Measurements from ENCODE around the gene PRR30.

PRR30 gene

GRCh38 chr2:27164960-27165763 lies 26.0 kb upstream of the PRR30 start:
- Mint-ChIP-seq H3K9me3 (no peaks in the 10 kb centered on the region), H3K4me3 (no peak overlapping the region), H3K27me3 (ENCODE audit: low read depth) (peaks cover 5% of the 10 kb centered on the region), H3K27ac (no peak overlapping the region), H3K4me1 (ENCODE audit: low read depth) (peaks cover 1% of the 10 kb centered on the region), H3K36me3 (ENCODE audit: low read depth) (no peaks in the 10 kb centered on the region)

GRCh38 chr2:27162151-27163121 lies 23.2 kb upstream of the PRR30 start:
- no peaks in the 10 kb centered on the region for H3K27me3 Mint-ChIP-seq (ENCODE audit: low read depth)
- H3K4me3 Mint-ChIP-seq, result no peak overlapping the region
- H3K27ac Mint-ChIP-seq, result no peak overlapping the region
- H3K9me3 Mint-ChIP-seq, result no peaks in the 10 kb centered on the region
- H3K4me1 Mint-ChIP-seq (ENCODE audit: low read depth), result no peaks in the 10 kb centered on the region
- no peaks in the 10 kb centered on the region for H3K36me3 Mint-ChIP-seq (ENCODE audit: low read depth)

- Mint-ChIP-seq H3K9me3 (no peaks in the 10 kb centered on the region), H3K4me3 (no peak overlapping the region), H3K27ac (no peak overlapping the region), H3K4me1 (ENCODE audit: low read depth) (no peaks in the 10 kb centered on the region), H3K27me3 (ENCODE audit: low read depth) (no peaks in the 10 kb centered on the region), H3K36me3 (ENCODE audit: low read depth) (no peaks in the 10 kb centered on the region)
These were observed 21.0 kb upstream of the PRR30 start for GRCh38 chr2:27160191-27160590.

GRCh38 chr2:27159271-27159670 lies 20.1 kb upstream of the PRR30 start:
- Mint-ChIP-seq H3K4me1 (ENCODE audit: low read depth) (no peaks in the 10 kb centered on the region), H3K4me3 (no peak overlapping the region), H3K27me3 (ENCODE audit: low read depth) (no peaks in the 10 kb centered on the region), H3K9me3 (no peaks in the 10 kb centered on the region), H3K36me3 (ENCODE audit: low read depth) (no peaks in the 10 kb centered on the region), H3K27ac (no peak overlapping the region)

GRCh38 chr2:27158468-27158867 lies 19.3 kb upstream of the PRR30 start:
- no peak overlapping the region for H3K4me3 Mint-ChIP-seq
- H3K27me3 Mint-ChIP-seq (ENCODE audit: low read depth), result no peaks in the 10 kb centered on the region
- H3K36me3 Mint-ChIP-seq (ENCODE audit: low read depth), result no peaks in the 10 kb centered on the region
- H3K9me3 Mint-ChIP-seq, result no peaks in the 10 kb centered on the region
- H3K27ac Mint-ChIP-seq, result peak overlapping the region; percentile 19
- H3K4me1 Mint-ChIP-seq (ENCODE audit: low read depth), result no peaks in the 10 kb centered on the region

GRCh38 chr2:27155069-27155520 lies 15.9 kb upstream of the PRR30 start:
- Mint-ChIP-seq H3K36me3 (ENCODE audit: low read depth) (no peaks in the 10 kb centered on the region), H3K27ac (no peak overlapping the region), H3K27me3 (ENCODE audit: low read depth) (no peaks in the 10 kb centered on the region), H3K4me1 (ENCODE audit: low read depth) (no peaks in the 10 kb centered on the region), H3K9me3 (no peaks in the 10 kb centered on the region), H3K4me3 (no peak overlapping the region)

- no peaks in the 10 kb centered on the region for H3K36me3 Mint-ChIP-seq (ENCODE audit: low read depth)
- H3K4me3 Mint-ChIP-seq, result no peak overlapping the region
- H3K4me1 Mint-ChIP-seq (ENCODE audit: low read depth), result no peaks in the 10 kb centered on the region
- H3K27me3 Mint-ChIP-seq (ENCODE audit: low read depth), result no peaks in the 10 kb centered on the region
- H3K9me3 Mint-ChIP-seq, result no peaks in the 10 kb centered on the region
- no peak overlapping the region for H3K27ac Mint-ChIP-seq
These were observed 15.3 kb upstream of the PRR30 start for GRCh38 chr2:27154488-27154887.

- Mint-ChIP-seq H3K9me3 (no peaks in the 10 kb centered on the region), H3K4me1 (ENCODE audit: low read depth) (no peaks in the 10 kb centered on the region), H3K27ac (no peak overlapping the region), H3K27me3 (ENCODE audit: low read depth) (no peaks in the 10 kb centered on the region), H3K36me3 (ENCODE audit: low read depth) (no peaks in the 10 kb centered on the region), H3K4me3 (no peak overlapping the region)
These were observed 13.7 kb upstream of the PRR30 start for GRCh38 chr2:27152796-27153464.

- Mint-ChIP-seq H3K36me3 (ENCODE audit: low read depth) (no peaks in the 10 kb centered on the region), H3K4me1 (ENCODE audit: low read depth) (no peaks in the 10 kb centered on the region), H3K4me3 (no peak overlapping the region), H3K9me3 (no peaks in the 10 kb centered on the region), H3K27ac (no peak overlapping the region), H3K27me3 (ENCODE audit: low read depth) (no peaks in the 10 kb centered on the region)
These were observed 13.0 kb upstream of the PRR30 start for GRCh38 chr2:27152102-27152795.

GRCh38 chr2:27150639-27151230 lies 11.5 kb upstream of the PRR30 start:
- no peaks in the 10 kb centered on the region for H3K4me1 Mint-ChIP-seq (ENCODE audit: low read depth)
- H3K36me3 Mint-ChIP-seq (ENCODE audit: low read depth), result no peaks in the 10 kb centered on the region
- no peak overlapping the region for H3K27ac Mint-ChIP-seq
- H3K4me3 Mint-ChIP-seq, result no peak overlapping the region
- no peaks in the 10 kb centered on the region for H3K9me3 Mint-ChIP-seq
- H3K27me3 Mint-ChIP-seq (ENCODE audit: low read depth), result no peaks in the 10 kb centered on the region

- H3K4me1 Mint-ChIP-seq (ENCODE audit: low read depth), result no peaks in the 10 kb centered on the region
- H3K9me3 Mint-ChIP-seq, result no peaks in the 10 kb centered on the region
- no peaks in the 10 kb centered on the region for H3K27me3 Mint-ChIP-seq (ENCODE audit: low read depth)
- H3K4me3 Mint-ChIP-seq, result no peak overlapping the region
- H3K36me3 Mint-ChIP-seq (ENCODE audit: low read depth), result no peaks in the 10 kb centered on the region
- no peak overlapping the region for H3K27ac Mint-ChIP-seq
These were observed 10.6 kb upstream of the PRR30 start for GRCh38 chr2:27149570-27150405.

GRCh38 chr2:27148801-27149439 lies 9.7 kb upstream of the PRR30 start, which contains the start of gene TCF23:
Gene TCF23, plus strand, starts transcription at chr2:27149004. Its CDS starts 130 bp downstream, at chr2:27149134.
- Mint-ChIP-seq H3K9me3 (no peaks in the 10 kb centered on the region), H3K27me3 (ENCODE audit: low read depth) (peaks cover 7% of the 10 kb centered on the region), H3K27ac (no peak within 1 kb of the TSS), H3K4me1 (ENCODE audit: low read depth) (no peaks in the 10 kb centered on the region), H3K36me3 (ENCODE audit: low read depth) (no peaks in the 10 kb centered on the region), H3K4me3 (no peak within 1 kb of the TSS)

- H3K27ac Mint-ChIP-seq, result no peak overlapping the region
- no peaks in the 10 kb centered on the region for H3K9me3 Mint-ChIP-seq
- H3K4me1 Mint-ChIP-seq (ENCODE audit: low read depth), result no peaks in the 10 kb centered on the region
- H3K27me3 Mint-ChIP-seq (ENCODE audit: low read depth), result peaks cover 17% of the 10 kb centered on the region
- no peaks in the 10 kb centered on the region for H3K36me3 Mint-ChIP-seq (ENCODE audit: low read depth)
- no peak overlapping the region for H3K4me3 Mint-ChIP-seq
These were observed 8.7 kb upstream of the PRR30 start for GRCh38 chr2:27147935-27148334.

Data from T-helper 1 cell treated with Interleukin-12 subunit alpha and Interleukin-12 subunit beta and Interleukin-4 antibody, amounts not matched to agents 30 μg/mL and 1 μg/mL, for 36 hours (primary cell).